Measurements from ENCODE around the gene TMEM131. TPM values are rescaled to one million over a fixed set of nuclear protein-coding genes. Genes with fewer than 3 reads are reported as not detected.

Gene TMEM131
- total RNA-seq, 1 experiment from 2014 or later = 28.9 TPM

- Histone ChIP-seq H3K27me3 (replicated peaks; ENCODE audit: insufficient read depth, low read depth, low read length, poor library complexity) (no peaks in the 10 kb centered on the region), H3K27ac (ENCODE audit: low read depth, low read length, poor library complexity, severe bottlenecking) (no peak overlapping the region), H3K9me3 (ENCODE audit: low read depth, low read length, poor library complexity, severe bottlenecking) (no peaks in the 10 kb centered on the region), H3K36me3 (ENCODE audit: insufficient read depth, low read length, poor library complexity, severe bottlenecking) (no peaks in the 10 kb centered on the region), H3K4me1 (ENCODE audit: insufficient read depth, low read length, poor library complexity, severe bottlenecking) (peaks cover 11% of the 10 kb centered on the region), H3K4me3 (ENCODE audit: low read depth, low read length, poor library complexity, severe bottlenecking) (peak overlapping the region; percentile 83)
- POLR2A ChIA-PET (ENCODE audit: low non-redundant PET) = no interaction called here
- no TSS peak for BruUV-seq (replicated peaks)
- no peak for TF ChIP-seq EZH2 (IDR thresholded peaks at IDR 0.05; ENCODE audit: borderline replicate concordance, low read depth, low read length, poor library complexity, severe bottlenecking)
- no peak for TF ChIP-seq CTCF (conservative IDR thresholded peaks at IDR 0.05; ENCODE audit: low read depth, low read length)
- DNase-seq (ENCODE audit: low spot score) = no peak
- CTCF ChIA-PET = no interaction called here
- intact Hi-C loops (cut with micrococcal nuclease; ENCODE audit: unreplicated experiment) = loop anchor here (10.0 kb wide), 1 partner anchor 189 kb away; no protein-coding TSS in a partner anchor
Measured at GRCh38 chr2:97993926-97994325, 1.8 kb downstream of the TMEM131 start.

GRCh38 chr2:97992836-97993825, 2.6 kb downstream of the TMEM131 start:
- Histone ChIP-seq H3K36me3 (ENCODE audit: insufficient read depth, low read length, poor library complexity, severe bottlenecking) (no peaks in the 10 kb centered on the region), H3K27me3 (replicated peaks; ENCODE audit: insufficient read depth, low read depth, low read length, poor library complexity) (no peaks in the 10 kb centered on the region), H3K9me3 (ENCODE audit: low read depth, low read length, poor library complexity, severe bottlenecking) (peaks cover 8% of the 10 kb centered on the region), H3K4me3 (ENCODE audit: low read depth, low read length, poor library complexity, severe bottlenecking) (peak overlapping the region; percentile 83), H3K4me1 (ENCODE audit: insufficient read depth, low read length, poor library complexity, severe bottlenecking) (peaks cover 11% of the 10 kb centered on the region), H3K27ac (ENCODE audit: low read depth, low read length, poor library complexity, severe bottlenecking) (no peak overlapping the region)
- TF ChIP-seq CTCF (conservative IDR thresholded peaks at IDR 0.05; ENCODE audit: low read depth, low read length) = no peak
- TF ChIP-seq EZH2 (IDR thresholded peaks at IDR 0.05; ENCODE audit: borderline replicate concordance, low read depth, low read length, poor library complexity, severe bottlenecking) = no peak
- CTCF ChIA-PET = no interaction called here
- intact Hi-C loops (cut with micrococcal nuclease; ENCODE audit: unreplicated experiment) = loop anchor here (10.0 kb wide), 1 partner anchor 188 kb away; no protein-coding TSS in a partner anchor
- DNase-seq (ENCODE audit: low spot score) = no peak
- POLR2A ChIA-PET (ENCODE audit: low non-redundant PET) = no interaction called here
- BruUV-seq (replicated peaks) = no TSS peak

- DNase-seq (ENCODE audit: low spot score) = no peak
- ChIA-PET POLR2A (ENCODE audit: low non-redundant PET) (no interaction called here), CTCF (no interaction called here)
- BruUV-seq (replicated peaks) = no TSS peak
- intact Hi-C loops (cut with micrococcal nuclease; ENCODE audit: unreplicated experiment) = loop anchor here (10.0 kb wide), 1 partner anchor 186 kb away; no protein-coding TSS in a partner anchor
- H3K9me3 ChIP-seq (ENCODE audit: low read depth, low read length, poor library complexity, severe bottlenecking) = peaks cover 15% of the 10 kb centered on the region
- no peaks in the 10 kb centered on the region for H3K36me3 ChIP-seq (ENCODE audit: insufficient read depth, low read length, poor library complexity, severe bottlenecking)
- H3K4me1 ChIP-seq (ENCODE audit: insufficient read depth, low read length, poor library complexity, severe bottlenecking) = peaks cover 11% of the 10 kb centered on the region
- H3K27ac ChIP-seq (ENCODE audit: low read depth, low read length, poor library complexity, severe bottlenecking) = no peak overlapping the region
- TF ChIP-seq EZH2 (IDR thresholded peaks at IDR 0.05; ENCODE audit: borderline replicate concordance, low read depth, low read length, poor library complexity, severe bottlenecking) = no peak
- no peak for TF ChIP-seq CTCF (conservative IDR thresholded peaks at IDR 0.05; ENCODE audit: low read depth, low read length)
- H3K4me3 ChIP-seq (ENCODE audit: low read depth, low read length, poor library complexity, severe bottlenecking) = no peak overlapping the region
- no peaks in the 10 kb centered on the region for H3K27me3 ChIP-seq (replicated peaks; ENCODE audit: insufficient read depth, low read depth, low read length, poor library complexity)
Measured at GRCh38 chr2:97991081-97991856, 4.5 kb downstream of the TMEM131 start.
